Cardiac fibroblast (primary cell): ENCODE results near the gene RAB29.
A peak's percentile ranks its signal among the peaks of the same experiment; 100 is the strongest.

Experiments used
- DNase-seq, 2 donors: peaks; one replicate each; pipeline versions ENCODE4 v3.0.0 to v3.0.0-alpha.2; 2010; ENCODE audit warnings: low read depth in 2 of 2
- H3K4me3 ChIP-seq, 2 donors: replicated peaks in 1 of 2; 1 replicate in 1 of 2; 2 replicates in 1 of 2; pipeline ENCODE4 v1.5.1; 2011; ENCODE audit warnings: low read depth in 2 of 2, low read length in 2 of 2, mild to moderate bottlenecking in 2 of 2, moderate library complexity in 1 of 2
- TF ChIP-seq, protein P1 (sequence below): IDR thresholded peaks from one replicate; pipeline ENCODE4 v1.5.1; 2011; ENCODE audit warnings: low read depth, mild to moderate bottlenecking, low read length, inconsistent platforms

The RAB29 gene

DNA sequence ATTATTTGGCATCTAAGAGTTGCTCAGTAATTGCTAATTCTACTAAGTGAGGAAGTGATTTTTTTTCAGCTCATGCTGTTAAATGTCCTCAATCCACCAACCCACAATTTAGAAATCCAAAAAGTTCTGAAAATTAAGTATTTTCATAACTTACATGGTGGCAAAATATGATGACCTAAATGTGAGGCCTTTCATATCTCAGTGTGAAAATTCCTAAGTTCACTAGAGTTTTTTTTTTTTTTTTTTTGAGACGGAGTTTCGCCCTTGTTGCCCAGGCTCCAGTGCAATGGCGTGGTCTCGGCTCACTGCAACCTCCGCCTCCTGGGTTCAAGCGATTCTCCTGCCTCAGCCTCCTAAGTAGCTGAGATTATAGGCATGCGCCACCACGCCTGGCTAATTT is 30.9 kb downstream of the RAB29 start:
- no peak for DNase-seq
- TF ChIP-seq, protein P1, sequence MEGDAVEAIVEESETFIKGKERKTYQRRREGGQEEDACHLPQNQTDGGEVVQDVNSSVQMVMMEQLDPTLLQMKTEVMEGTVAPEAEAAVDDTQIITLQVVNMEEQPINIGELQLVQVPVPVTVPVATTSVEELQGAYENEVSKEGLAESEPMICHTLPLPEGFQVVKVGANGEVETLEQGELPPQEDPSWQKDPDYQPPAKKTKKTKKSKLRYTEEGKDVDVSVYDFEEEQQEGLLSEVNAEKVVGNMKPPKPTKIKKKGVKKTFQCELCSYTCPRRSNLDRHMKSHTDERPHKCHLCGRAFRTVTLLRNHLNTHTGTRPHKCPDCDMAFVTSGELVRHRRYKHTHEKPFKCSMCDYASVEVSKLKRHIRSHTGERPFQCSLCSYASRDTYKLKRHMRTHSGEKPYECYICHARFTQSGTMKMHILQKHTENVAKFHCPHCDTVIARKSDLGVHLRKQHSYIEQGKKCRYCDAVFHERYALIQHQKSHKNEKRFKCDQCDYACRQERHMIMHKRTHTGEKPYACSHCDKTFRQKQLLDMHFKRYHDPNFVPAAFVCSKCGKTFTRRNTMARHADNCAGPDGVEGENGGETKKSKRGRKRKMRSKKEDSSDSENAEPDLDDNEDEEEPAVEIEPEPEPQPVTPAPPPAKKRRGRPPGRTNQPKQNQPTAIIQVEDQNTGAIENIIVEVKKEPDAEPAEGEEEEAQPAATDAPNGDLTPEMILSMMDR, result no peak
- H3K4me3 ChIP-seq, result no peak overlapping the region

DNA sequence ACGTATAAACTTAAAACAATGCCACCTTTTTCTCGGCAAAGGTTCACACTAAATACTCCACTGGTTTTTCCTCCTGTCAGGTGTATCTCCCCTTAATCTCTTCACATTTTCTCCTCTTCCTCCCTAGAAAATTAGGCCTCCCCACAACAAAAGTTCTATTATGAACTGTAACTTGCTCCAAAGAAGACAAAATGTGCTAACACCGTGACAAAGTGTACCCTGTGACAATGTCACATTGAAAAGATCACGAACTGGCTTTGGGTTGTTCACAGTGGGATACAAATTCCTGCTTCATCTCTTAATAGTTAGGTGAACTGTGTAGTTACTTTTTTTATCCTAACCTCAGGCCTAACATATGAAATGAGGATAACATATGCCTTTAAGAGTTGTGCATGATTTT is 31.3 kb downstream of the RAB29 start:
- no peak overlapping the region for H3K4me3 ChIP-seq
- TF ChIP-seq, protein P1, result no peak
- DNase-seq, result no peak

GRCh38 chr1:205741681-205742080 is 33.6 kb downstream of the RAB29 start:
- TF ChIP-seq, protein P1, result no peak
- DNase-seq, result no peak
- no peak overlapping the region for H3K4me3 ChIP-seq

- DNase-seq, result peak; percentile 47 to 81
- TF ChIP-seq, protein P1, result peak; percentile 33
Observed at GRCh38 chr1:205739348-205740160, 35.7 kb downstream of the RAB29 start.

DNA sequence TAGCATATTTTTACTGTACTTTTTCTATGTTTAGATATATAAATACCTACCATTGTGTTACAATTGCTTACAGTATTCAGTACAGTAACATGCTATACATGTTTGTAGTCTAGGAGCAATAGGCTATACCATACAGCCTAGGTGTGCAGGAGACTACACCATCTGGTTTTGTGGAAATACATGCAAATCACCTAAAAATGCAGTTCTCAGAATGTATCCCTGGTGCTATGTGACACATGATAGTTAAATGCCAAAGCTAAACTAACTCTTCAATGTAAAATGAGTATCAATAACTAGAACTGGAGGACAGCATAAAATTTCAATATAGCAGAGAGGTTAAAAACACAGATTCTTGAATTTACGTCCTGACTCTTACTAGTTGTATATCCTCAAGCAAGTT is 40.1 kb downstream of the RAB29 start:
- TF ChIP-seq, protein P1, result no peak
- no peak for DNase-seq
- H3K4me3 ChIP-seq, result no peak overlapping the region

More at GRCh38 chr1:205739348-205740160, 35.7 kb downstream of the RAB29 start:
- no peak overlapping the region for H3K4me3 ChIP-seq

DNA sequence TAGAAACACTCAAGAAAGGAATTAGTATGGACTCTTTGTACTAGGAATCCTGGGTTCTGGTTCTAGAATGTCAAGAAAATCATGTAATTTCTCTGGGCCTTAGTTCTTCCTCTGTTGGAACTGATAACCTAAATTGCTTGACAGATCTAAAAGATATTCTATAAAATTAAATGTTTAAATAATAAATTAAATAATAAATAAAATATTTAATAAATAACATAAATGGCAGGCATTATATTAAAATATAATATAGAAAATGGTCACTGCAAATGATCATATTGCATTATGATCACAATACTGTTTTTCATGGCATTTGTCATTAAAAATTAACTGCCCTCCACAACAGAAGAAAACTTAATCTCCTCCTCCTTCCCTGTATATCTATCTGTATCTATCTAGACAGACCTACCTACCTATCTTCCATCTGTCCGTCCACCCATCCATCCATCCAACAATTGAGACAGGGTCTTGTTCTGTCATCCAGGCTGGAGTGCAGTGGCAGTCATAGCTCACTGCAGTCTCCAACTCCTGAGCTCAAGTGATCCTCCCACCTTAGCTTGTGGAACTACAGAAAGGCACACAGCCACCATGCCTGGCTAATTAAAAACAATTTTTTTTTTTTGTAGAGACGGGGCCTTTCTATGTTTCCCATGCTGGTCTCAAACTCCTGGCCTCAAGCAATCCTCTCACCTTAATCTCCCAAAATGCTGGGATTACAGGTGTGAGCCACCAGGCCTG is 41.7 kb downstream of the RAB29 start:
- H3K4me3 ChIP-seq, result no peak overlapping the region
- TF ChIP-seq, protein P1, result no peak
- DNase-seq, result no peak
